ENCODE results near the gene MALT1. TPM values are rescaled to one million over a fixed set of nuclear protein-coding genes. Genes with fewer than 3 reads are reported as not detected.

The MALT1 gene
- total and polyA plus RNA-seq, 2 experiments from 2014 or later: 5.2 to 18.8 TPM

- Mint-ChIP-seq H3K4me1 (peaks cover 8% of the 10 kb centered on the region), H3K4me3 (no peak overlapping the region), H3K27ac (no peak overlapping the region), H3K27me3 (ENCODE audit: insufficient read depth, low read depth, poor library complexity) (peaks cover 5% of the 10 kb centered on the region), H3K36me3 (ENCODE audit: low read depth) (peaks cover 3% of the 10 kb centered on the region; the same call in 2 of the 3 replicates), H3K9me3 (no peaks in the 10 kb centered on the region; the same call in 2 of the 3 replicates)
- Histone ChIP-seq H2AFZ (0 out of 2 replicates have a peak overlapping the region, but pooled peaks have one; percentile 52), H3K4me3 (no peak overlapping the region), H3K4me1 (ENCODE audit: insufficient read depth) (peaks cover 4% of the 10 kb centered on the region), H3K36me3 (ENCODE audit: insufficient read depth) (no peaks in the 10 kb centered on the region), H3K27ac (ENCODE audit: low read depth) (no peak overlapping the region), H3K79me2 (replicated peaks; ENCODE audit: insufficient read depth) (no peaks in the 10 kb centered on the region), H4K20me1 (replicated peaks; ENCODE audit: insufficient read depth) (no peaks in the 10 kb centered on the region), H3K9me2 (ENCODE audit: insufficient read depth) (no peaks in the 10 kb centered on the region), H3K4me2 (no peak overlapping the region), H3F3A (replicated peaks; ENCODE audit: low read depth) (peaks cover 4% of the 10 kb centered on the region; the same call in 1 of the 2 replicates), H3K27me3 (ENCODE audit: insufficient read depth) (no peaks in the 10 kb centered on the region)
- DNase-seq (ENCODE audit: low spot score) (no peak), ATAC-seq (no peak)
- TF ChIP-seq NANOG (IDR thresholded peaks at IDR 0.05; ENCODE audit: borderline replicate concordance) (no peak), EZH2 (IDR thresholded peaks at IDR 0.05; ENCODE audit: low read depth, unreplicated experiment) (no peak), REST (IDR thresholded peaks at IDR 0.05; ENCODE audit: unreplicated experiment) (no peak), ZNF331 (CRISPR knock-in tag; IDR thresholded peaks at IDR 0.05; ENCODE audit: low read depth) (no peak), ZNF462 (CRISPR knock-in tag; IDR thresholded peaks at IDR 0.05) (no peak), JUNB (IDR thresholded peaks at IDR 0.05; ENCODE audit: unreplicated experiment) (no peak), CREB1 (CRISPR knock-in tag; IDR thresholded peaks at IDR 0.05; ENCODE audit: low read depth) (no peak), STAT1 (IDR thresholded peaks at IDR 0.05; ENCODE audit: unreplicated experiment) (no peak), CTCF (conservative IDR thresholded peaks at IDR 0.05; ENCODE audit: low read depth in 2 of 2) (no peak), POLR2AphosphoS5 (IDR thresholded peaks at IDR 0.05; ENCODE audit: low read depth) (no peak), ZNF114 (CRISPR knock-in tag; IDR thresholded peaks at IDR 0.05) (no peak), EZH2phosphoT487 (IDR thresholded peaks at IDR 0.05; ENCODE audit: unreplicated experiment) (no peak), ETS1 (IDR thresholded peaks at IDR 0.05) (no peak)
Observed at GRCh38 chr18:58796220-58796619, 125.0 kb downstream of the MALT1 start.
